HPDE6-E6E7 (cell line): ENCODE results near the gene CBS.
"Not testable (repeated sequence)": the region's sequence is repeated elsewhere in the genome, so short reads cannot be mapped to it uniquely, and the experiment has no call there.

Source experiments
- DNase-seq: peaks from one replicate; pipeline ENCODE4 v3.0.0; 2011; ENCODE audit warnings: missing footprints; ENCODE audit errors: extremely low spot score

CBS gene

GRCh38 chr21:43075170-43076022 lies at the start of gene CBS:
Gene CBS (minus strand): TSS chr21:43075835. CDS start chr21:43072193, 3,642 bp downstream.
- not testable (repeated sequence) for DNase-seq

GRCh38 chr21:43115956-43116355 lies 40.3 kb upstream of the CBS start:
- not testable (repeated sequence) for DNase-seq

- DNase-seq, result not testable (repeated sequence)
Measured at GRCh38 chr21:43114483-43114882, 38.8 kb upstream of the CBS start.

- DNase-seq, result not testable (repeated sequence)
Measured at GRCh38 chr21:43109006-43109405, 33.4 kb upstream of the CBS start.

- DNase-seq, result not testable (repeated sequence)
Measured at GRCh38 chr21:43108177-43108576, 32.5 kb upstream of the CBS start.

GRCh38 chr21:43107794-43108137 lies 32.1 kb upstream of the CBS start:
- not testable (repeated sequence) for DNase-seq

- not testable (repeated sequence) for DNase-seq
Measured at GRCh38 chr21:43106965-43107793, 31.5 kb upstream of the CBS start, which contains the start of gene U2AF1. Gene U2AF1 (minus strand): TSS chr21:43107570. CDS start chr21:43107494, 76 bp downstream.

- not testable (repeated sequence) for DNase-seq
Measured at GRCh38 chr21:43104642-43105041, 29.0 kb upstream of the CBS start.

- DNase-seq, result not testable (repeated sequence)
Measured at GRCh38 chr21:43102281-43102680, 26.6 kb upstream of the CBS start.

GRCh38 chr21:43101676-43102075 lies 26.0 kb upstream of the CBS start:
- DNase-seq, result not testable (repeated sequence)

- DNase-seq, result not testable (repeated sequence)
Measured at GRCh38 chr21:43101000-43101399, 25.4 kb upstream of the CBS start.

GRCh38 chr21:43091979-43092614 lies 16.5 kb upstream of the CBS start:
- DNase-seq, result not testable (repeated sequence)

- not testable (repeated sequence) for DNase-seq
Measured at GRCh38 chr21:43090947-43091346, 15.3 kb upstream of the CBS start.

- DNase-seq, result not testable (repeated sequence)
Measured at GRCh38 chr21:43089463-43089862, 13.8 kb upstream of the CBS start.

- not testable (repeated sequence) for DNase-seq
Measured at GRCh38 chr21:43082587-43083300, 7.1 kb upstream of the CBS start.

- DNase-seq, result not testable (repeated sequence)
Measured at GRCh38 chr21:43076643-43077042, 1.0 kb upstream of the CBS start.

GRCh38 chr21:43076023-43076637 lies 495 bp upstream of the CBS start:
- not testable (repeated sequence) for DNase-seq

GRCh38 chr21:43074401-43075169 lies 1.1 kb downstream of the CBS start:
- DNase-seq, result not testable (repeated sequence)

- DNase-seq, result not testable (repeated sequence)
Measured at GRCh38 chr21:43072742-43073141, 2.9 kb downstream of the CBS start.

- not testable (repeated sequence) for DNase-seq
Measured at GRCh38 chr21:43069682-43070081, 6.0 kb downstream of the CBS start.
